ENCODE results near the gene SPART. TPM values are rescaled to one million over a fixed set of nuclear protein-coding genes. Genes with fewer than 3 reads are reported as not detected.

Gene SPART
- total RNA-seq, 1 experiment from 2014 or later: 60.6 TPM

DNA sequence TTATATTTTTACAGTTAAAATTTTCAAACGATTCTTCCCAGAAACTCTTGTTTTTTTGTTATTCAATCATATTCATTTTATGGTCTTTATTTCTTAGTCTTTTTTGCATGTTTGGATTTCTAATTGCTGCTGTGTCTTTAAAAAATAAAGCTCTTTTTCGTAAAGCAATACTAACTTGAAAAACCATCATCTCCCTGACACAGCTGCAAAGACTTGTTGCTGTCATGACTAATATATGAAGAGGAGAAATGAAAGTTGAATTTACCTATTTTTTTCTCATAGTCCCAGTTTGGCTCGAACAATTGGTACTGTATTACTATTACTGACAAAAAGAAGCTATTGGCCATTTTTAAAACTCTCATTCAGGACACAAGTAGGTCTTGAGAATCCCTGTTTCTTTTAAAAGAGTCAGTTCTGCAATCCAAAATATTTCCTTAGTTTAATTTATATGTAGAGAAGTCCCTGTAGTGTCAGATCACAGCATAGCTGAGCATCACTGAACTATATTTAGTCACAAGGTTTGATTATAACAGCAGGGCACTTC lies 12.1 kb upstream of the SPART start:
- Histone ChIP-seq H3K18ac (ENCODE audit: insufficient read length, low read depth, low read length) (no peak overlapping the region), H2BK12ac (ENCODE audit: insufficient read length, low read depth, low read length) (no peak overlapping the region), H3K4me1 (ENCODE audit: insufficient read depth, low read length) (no peaks in the 10 kb centered on the region), H2BK20ac (ENCODE audit: low read depth, low read length, poor library complexity, severe bottlenecking) (no peak overlapping the region), H3T11ph (ENCODE audit: low read length) (no peak overlapping the region), H3K27ac (ENCODE audit: insufficient read length, low read depth, low read length) (no peak overlapping the region), H3K23ac (ENCODE audit: insufficient read length, low read depth, low read length) (no peak overlapping the region), H2BK15ac (ENCODE audit: low read depth, low read length) (no peak overlapping the region), H3K14ac (ENCODE audit: insufficient read depth, low read length) (no peak overlapping the region), H3K23me2 (ENCODE audit: insufficient read length, low read depth, low read length, poor library complexity, severe bottlenecking) (no peaks in the 10 kb centered on the region), H4K20me1 (ENCODE audit: control insufficient read depth, insufficient read depth, insufficient read length) (no peaks in the 10 kb centered on the region), H3K79me1 (ENCODE audit: insufficient read depth, low read depth, low read length, poor library complexity, severe bottlenecking) (no peaks in the 10 kb centered on the region), H4K91ac (ENCODE audit: insufficient read length, low read depth, low read length) (no peak overlapping the region), H3K4me2 (ENCODE audit: insufficient read depth, insufficient read length, low read length) (no peak overlapping the region), H3K9me3 (ENCODE audit: control insufficient read depth, low read depth, low read length) (no peaks in the 10 kb centered on the region), H3K4ac (ENCODE audit: low read depth, low read length) (no peak overlapping the region), H4K8ac (replicated peaks; ENCODE audit: insufficient read length, low read depth, low read length) (no peak overlapping the region), H2AFZ (ENCODE audit: low read length) (no peak overlapping the region), H2BK120ac (ENCODE audit: low read depth, low read length, poor library complexity, severe bottlenecking) (no peak overlapping the region), H4K5ac (ENCODE audit: insufficient read length, low read depth, low read length) (no peak overlapping the region), H3K27me3 (ENCODE audit: insufficient read depth, low read length) (no peaks in the 10 kb centered on the region), H2AK5ac (ENCODE audit: insufficient read length, low read length) (no peak overlapping the region), H3K56ac (ENCODE audit: insufficient read length, low read depth, low read length) (no peak overlapping the region), H2BK5ac (ENCODE audit: insufficient read length, low read length) (no peak overlapping the region), H3K79me2 (ENCODE audit: insufficient read depth, low read length) (no peaks in the 10 kb centered on the region), H3K9ac (ENCODE audit: extremely low read depth, insufficient read length, low read length) (no peak overlapping the region)
- peaks cover 0 to 3% of the 10 kb centered on the region in 2 experiments; a peak in 1 of 5 replicates for H3K9me3 Mint-ChIP-seq
- H3K36me3 Mint-ChIP-seq (ENCODE audit: insufficient read depth in 1 of 3, low read depth in 3 of 3): peaks cover 0 to 4% (median 3%) of the 10 kb centered on the region in 3 experiments; a peak in 2 of 7 replicates
- peaks cover 2% of the 10 kb centered on the region; the same call in 1 of the 2 replicates for H3K27me3 Mint-ChIP-seq (ENCODE audit: low read depth)
- H3K4me3 Mint-ChIP-seq: no peak overlapping the region
- H3K4me1 Mint-ChIP-seq: peaks cover 0 to 3% of the 10 kb centered on the region in 2 experiments; a peak in 2 of 4 replicates
- WGBS (ENCODE audit: extremely low coverage, insufficient read length, low lambda C conversion rate): no CpG with 5 or more reads among the region's 3 CpGs
- TF ChIP-seq CTCF (conservative IDR thresholded peaks at IDR 0.05): no peak
- H3K27ac Mint-ChIP-seq: no peak overlapping the region
- no peak for DNase-seq

Data from H9 (cell line).